B cell (primary cell): ENCODE measurements around the gene MAPK7. TPM values are rescaled to one million over a fixed set of nuclear protein-coding genes. Genes with fewer than 3 reads are reported as not detected.

Source experiments
- ATAC-seq: fragments of 200-7000 bp; cut with Tn5 transposase; one replicate; pipeline ENCODE4 v1.10.0; 2021; ENCODE audit warnings: low read depth, mild to moderate bottlenecking, moderate number of reproducible peaks, moderate library complexity
- CTCF ChIA-PET: fragments of 350-600 bp; sonication (Branson Sonifier 250); formaldehyde crosslinking; loops from one replicate; lab custom pipeline; 2021; ENCODE audit warnings: antibody characterized with exemption, inconsistent platforms; lab: Charles Lee
- POLR2A ChIA-PET: fragments of 350-600 bp; sonication (Branson Sonifier 250); formaldehyde crosslinking; loops from one replicate; lab custom pipeline; 2021; ENCODE audit warnings: antibody characterized with exemption; lab: Charles Lee
- DNase-seq: peaks from one replicate; pipeline ENCODE4 v3.0.0; 2013
- H2AFZ ChIP-seq: 2 replicates; pipeline ENCODE4 v1.6.1; 2012; ENCODE audit warnings: mild to moderate bottlenecking, low read depth, low read length; ENCODE audit not compliant: insufficient read depth, poor library complexity, severe bottlenecking
- H3K27ac ChIP-seq, 2 donors: 1 replicate in 1 of 2; 2 replicates in 1 of 2; pipeline ENCODE4 v1.5.1; 2012 to 2013; ENCODE audit warnings: low read length in 2 of 2, mild to moderate bottlenecking in 2 of 2, moderate library complexity in 1 of 2
- H3K27me3 ChIP-seq, 4 experiments: fragments of 200-600 bp in 1 of 4; sonication (generic) in 1 of 4; replicated peaks in 1 of 4; 1 replicate in 2 of 4; 2 replicates in 2 of 4; pipeline versions ENCODE4 v1.6.1 to v1.7.0; 2013 to 2016; ENCODE audit warnings: low read length in 3 of 4, mild to moderate bottlenecking in 2 of 4, mixed read lengths in 1 of 4, moderate library complexity in 1 of 4; ENCODE audit not compliant: insufficient read depth in 4 of 4, control insufficient read depth in 3 of 4; ENCODE audit errors: control extremely low read depth in 1 of 4
- H3K36me3 ChIP-seq, 2 experiments: replicated peaks in 1 of 2; 1 replicate in 1 of 2; 2 replicates in 1 of 2; pipeline versions ENCODE4 v1.6.1 to v1.7.1; 2013; ENCODE audit warnings: low read length in 1 of 2; ENCODE audit not compliant: insufficient read depth in 2 of 2, control insufficient read depth in 1 of 2; ENCODE audit errors: control extremely low read depth in 1 of 2, extremely low read depth in 1 of 2
- H3K4me1 ChIP-seq, 2 donors: fragments of 200-600 bp in 1 of 2; sonication (generic) in 1 of 2; 1 replicate in 1 of 2; 2 replicates in 1 of 2; pipeline versions ENCODE4 v1.5.1 to v1.6.1; 2013 to 2017; ENCODE audit warnings: low read length in 2 of 2; ENCODE audit not compliant: control insufficient read depth in 2 of 2, insufficient read depth in 2 of 2
- H3K4me2 ChIP-seq: replicated peaks from 2 replicates; pipeline ENCODE3; 2012; ENCODE audit warnings: mild to moderate bottlenecking, low read depth, low read length; ENCODE audit not compliant: poor library complexity, severe bottlenecking
- H3K4me3 ChIP-seq, 5 experiments: fragments of 200-600 bp in 1 of 5; sonication (generic) in 1 of 5; 1 replicate in 3 of 5; 2 replicates in 2 of 5; pipeline versions ENCODE4 v1.5.1 to v1.7.0; 2011 to 2016; ENCODE audit warnings: low read length in 4 of 5, mild to moderate bottlenecking in 4 of 5, low read depth in 2 of 5, control low read depth in 1 of 5, moderate library complexity in 1 of 5; ENCODE audit not compliant: insufficient read depth in 1 of 5; ENCODE audit errors: control extremely low read depth in 1 of 5, extremely low read depth in 1 of 5
- H3K79me2 ChIP-seq: fragments of 200-600 bp; sonication (generic); one replicate; pipeline ENCODE4 v1.6.0; 2016; ENCODE audit warnings: low read length; ENCODE audit not compliant: control insufficient read depth, insufficient read depth
- H3K9ac ChIP-seq: fragments of 200-600 bp; sonication (generic); 2 replicates; pipeline ENCODE4 v1.6.1; 2017; ENCODE audit warnings: mild to moderate bottlenecking, low read length, moderate library complexity
- H3K9me3 ChIP-seq, 3 donors: one replicate each; pipeline versions ENCODE4 v1.6.1 to v1.7.1; 2013; ENCODE audit warnings: low read length in 2 of 3; ENCODE audit not compliant: control insufficient read depth in 2 of 3, insufficient read depth in 1 of 3; ENCODE audit errors: control extremely low read depth in 1 of 3
- H4K20me1 ChIP-seq: 2 replicates; pipeline ENCODE4 v1.6.0; 2012; ENCODE audit warnings: mild to moderate bottlenecking, low read length; ENCODE audit not compliant: insufficient read depth, control insufficient read depth, poor library complexity, severe bottlenecking
- H3K27ac Mint-ChIP-seq: one replicate; pipeline ENCODE4 v1.8.0; 2021; ENCODE audit warnings: mixed read lengths
- H3K27me3 Mint-ChIP-seq: one replicate; pipeline ENCODE4 v1.8.0; 2021; ENCODE audit warnings: mixed read lengths
- H3K4me1 Mint-ChIP-seq: one replicate; pipeline ENCODE4 v1.8.0; 2021; ENCODE audit warnings: mixed read lengths
- H3K4me3 Mint-ChIP-seq: one replicate; pipeline ENCODE4 v1.8.0; 2021; ENCODE audit warnings: mixed read lengths
- H3K9me3 Mint-ChIP-seq: one replicate; pipeline ENCODE4 v1.8.0; 2022; ENCODE audit warnings: mixed read lengths; ENCODE audit not compliant: insufficient read depth
- EZH2 ChIP-seq: IDR thresholded peaks from 2 replicates; pipeline ENCODE4 v1.6.1; 2012; ENCODE audit warnings: borderline replicate concordance, low read depth, mild to moderate bottlenecking, moderate library complexity, low read length; ENCODE audit not compliant: insufficient read depth, poor library complexity, severe bottlenecking
- WGBS: methylation state at CpG from one replicate; pipeline ENCODE4 v1.1.5; 2013; ENCODE audit warnings: missing lambda C conversion rate; ENCODE audit not compliant: insufficient coverage; 5-methylcytosine and 5-hydroxymethylcytosine counted together
- intact Hi-C: fragments of 100-400 bp; cut with micrococcal nuclease; formaldehyde crosslinking; loops from one replicate; pipeline ENCODE4 v1.10.0; 2022
- polyA plus RNA-seq: library from polyadenylated mRNA; depleted of rRNA; stranded (reverse); fragments of >200 nt; gene quantifications from 2 replicates; pipeline ENCODE4 v1.2.3, GENCODE V29; 2012
- total RNA-seq, 2 donors: library from RNA; stranded (reverse); fragments of 120-200 nt in 1 of 2; gene quantifications; 1 replicate in 1 of 2; 2 replicates in 1 of 2; pipeline versions ENCODE4 v1.2.3 to v1.2.4, GENCODE V29; 2013 to 2022
- TF ChIP-seq, protein P1 (sequence below): fragments of 200-600 bp; IDR thresholded peaks from one replicate; pipeline ENCODE4 v1.8.0; 2022; ENCODE audit warnings: antibody characterized with exemption, mild to moderate bottlenecking

Gene MAPK7
- total and polyA plus RNA-seq, 2 donors (not counting 1 experiment from before 2014, with no cell fraction given) = 30.0 to 34.0 TPM

DNA sequence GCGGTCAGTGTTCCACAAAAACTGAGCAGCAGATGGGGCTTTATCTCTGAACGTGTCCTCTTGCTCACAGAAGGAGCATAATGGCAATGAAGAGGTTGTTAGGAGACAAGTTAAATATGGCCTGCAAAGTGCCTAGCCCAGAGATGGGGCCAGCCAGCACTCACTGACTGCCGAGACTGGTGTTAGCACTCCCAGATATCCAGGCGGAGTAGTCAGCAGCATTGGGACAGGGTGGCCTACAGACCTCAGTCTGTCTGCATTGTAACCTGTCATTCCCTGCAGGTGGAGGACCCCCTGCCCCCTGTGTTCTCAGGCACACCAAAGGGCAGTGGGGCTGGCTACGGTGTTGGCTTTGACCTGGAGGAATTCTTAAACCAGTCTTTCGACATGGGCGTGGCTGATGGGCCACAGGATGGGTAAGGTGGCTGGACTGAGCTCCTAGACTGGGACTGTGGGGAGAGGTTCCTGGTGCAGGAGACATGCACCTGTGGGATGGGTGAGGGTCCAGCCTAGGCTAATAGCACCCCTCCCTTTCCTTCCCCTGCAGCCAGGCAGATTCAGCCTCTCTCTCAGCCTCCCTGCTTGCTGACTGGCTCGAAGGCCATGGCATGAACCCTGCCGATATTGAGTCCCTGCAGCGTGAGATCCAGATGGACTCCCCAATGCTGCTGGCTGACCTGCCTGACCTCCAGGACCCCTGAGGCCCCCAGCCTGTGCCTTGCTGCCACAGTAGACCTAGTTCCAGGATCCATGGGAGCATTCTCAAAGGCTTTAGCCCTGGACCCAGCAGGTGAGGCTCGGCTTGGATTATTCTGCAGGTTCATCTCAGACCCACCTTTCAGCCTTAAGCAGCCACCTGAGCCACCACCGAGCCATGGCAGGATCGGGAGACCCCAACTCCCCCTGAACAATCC is 4.5 kb downstream of the MAPK7 start:
- Mint-ChIP-seq H3K4me3 (no peak overlapping the region), H3K27ac (no peak overlapping the region), H3K9me3 (no peaks in the 10 kb centered on the region), H3K27me3 (peaks cover 9% of the 10 kb centered on the region), H3K4me1 (peaks cover 14% of the 10 kb centered on the region)
- ChIA-PET POLR2A (no interaction called here), CTCF (interaction anchor here (1.1 kb wide), 1 partner anchor 20 kb away, joined by 3 read pairs; the partner anchor contains the start of gene B9D1)
- peaks cover 4% of the 10 kb centered on the region for H3K79me2 ChIP-seq
- H3K27me3 ChIP-seq = peaks cover 0 to 13% (median 0%) of the 10 kb centered on the region in 4 experiments
- no peak overlapping the region for H3K9ac ChIP-seq
- peaks cover 0 to 45% of the 10 kb centered on the region in 2 experiments for H3K36me3 ChIP-seq
- ATAC-seq (no peak), DNase-seq (no peak)
- no peak overlapping the region for H2AFZ ChIP-seq
- H3K27ac ChIP-seq = no peak overlapping the region
- H4K20me1 ChIP-seq = peaks cover 12% of the 10 kb centered on the region
- TF ChIP-seq EZH2 = no peak
- TF ChIP-seq, protein P1, sequence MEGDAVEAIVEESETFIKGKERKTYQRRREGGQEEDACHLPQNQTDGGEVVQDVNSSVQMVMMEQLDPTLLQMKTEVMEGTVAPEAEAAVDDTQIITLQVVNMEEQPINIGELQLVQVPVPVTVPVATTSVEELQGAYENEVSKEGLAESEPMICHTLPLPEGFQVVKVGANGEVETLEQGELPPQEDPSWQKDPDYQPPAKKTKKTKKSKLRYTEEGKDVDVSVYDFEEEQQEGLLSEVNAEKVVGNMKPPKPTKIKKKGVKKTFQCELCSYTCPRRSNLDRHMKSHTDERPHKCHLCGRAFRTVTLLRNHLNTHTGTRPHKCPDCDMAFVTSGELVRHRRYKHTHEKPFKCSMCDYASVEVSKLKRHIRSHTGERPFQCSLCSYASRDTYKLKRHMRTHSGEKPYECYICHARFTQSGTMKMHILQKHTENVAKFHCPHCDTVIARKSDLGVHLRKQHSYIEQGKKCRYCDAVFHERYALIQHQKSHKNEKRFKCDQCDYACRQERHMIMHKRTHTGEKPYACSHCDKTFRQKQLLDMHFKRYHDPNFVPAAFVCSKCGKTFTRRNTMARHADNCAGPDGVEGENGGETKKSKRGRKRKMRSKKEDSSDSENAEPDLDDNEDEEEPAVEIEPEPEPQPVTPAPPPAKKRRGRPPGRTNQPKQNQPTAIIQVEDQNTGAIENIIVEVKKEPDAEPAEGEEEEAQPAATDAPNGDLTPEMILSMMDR = no peak
- 99% methylated on average over 9 of the region's 13 CpGs for WGBS
- no peak overlapping the region for H3K4me3 ChIP-seq
- peaks cover 7 to 9% of the 10 kb centered on the region in 2 donors for H3K4me1 ChIP-seq
- intact Hi-C loops = no loop called here
- H3K9me3 ChIP-seq = no peaks in the 10 kb centered on the region
- no peak overlapping the region for H3K4me2 ChIP-seq
